Activated gamma-delta T cell treated with anti-CD3 and anti-CD28 coated beads, Interleukin-2, amount 50 U/mL, for 16 hours (primary cell): Measurements from ENCODE around the gene SRM.
"Not testable (repeated sequence)": the region's sequence is repeated elsewhere in the genome, so short reads cannot be mapped to it uniquely, and the experiment has no call there.

Experiments
- DNase-seq: peaks from one replicate; pipeline ENCODE4 v3.0.0-alpha.2; 2020; ENCODE audit warnings: low read depth

SRM gene

GRCh38 chr1:11064942-11065341 is 5.1 kb upstream of the SRM start:
- no peak for DNase-seq

GRCh38 chr1:11063937-11064537 is 4.2 kb upstream of the SRM start:
- not testable (repeated sequence) for DNase-seq

- DNase-seq = peak; percentile 26
These were observed 3.2 kb upstream of the SRM start for GRCh38 chr1:11062965-11063401.

GRCh38 chr1:11061652-11062365 is 2.0 kb upstream of the SRM start:
- DNase-seq = no peak

GRCh38 chr1:11059155-11059967 is 457 bp downstream of the SRM start:
- DNase-seq = no peak

GRCh38 chr1:11058595-11059154 is 1.1 kb downstream of the SRM start:
- DNase-seq = no peak

- DNase-seq = no peak
These were observed 1.8 kb downstream of the SRM start for GRCh38 chr1:11058026-11058425.

GRCh38 chr1:11057477-11057876 is 2.3 kb downstream of the SRM start:
- no peak for DNase-seq

GRCh38 chr1:11056504-11056903 is 3.3 kb downstream of the SRM start:
- no peak for DNase-seq

- DNase-seq = no peak
These were observed 4.1 kb downstream of the SRM start for GRCh38 chr1:11055676-11056075.

- no peak for DNase-seq
These were observed 5.2 kb downstream of the SRM start for GRCh38 chr1:11054666-11055065.

- no peak for DNase-seq
These were observed 5.6 kb downstream of the SRM start for GRCh38 chr1:11054181-11054580.

GRCh38 chr1:11053758-11054137 is 6.1 kb downstream of the SRM start:
- no peak for DNase-seq

GRCh38 chr1:11052839-11053757 is 6.7 kb downstream of the SRM start:
- DNase-seq = no peak

- no peak for DNase-seq
These were observed 7.9 kb downstream of the SRM start for GRCh38 chr1:11051781-11052511.

- not testable (repeated sequence) for DNase-seq
These were observed 8.7 kb downstream of the SRM start for GRCh38 chr1:11051121-11051520.

GRCh38 chr1:11046625-11047365 is 13.0 kb downstream of the SRM start, which contains the start of gene MASP2:
Gene MASP2 (minus strand): TSS chr1:11047239. CDS start chr1:11047207, 32 bp downstream.
- no peak for DNase-seq

GRCh38 chr1:11046270-11046566 is 13.6 kb downstream of the SRM start:
- DNase-seq = no peak

GRCh38 chr1:11045428-11046269 is 14.2 kb downstream of the SRM start:
- DNase-seq = no peak
